Endothelial cell of umbilical vein (primary cell): ENCODE measurements around the gene NDUFB4.

Experiments used
- CTCF ChIP-seq, 2 donors: IDR thresholded peaks; 1 replicate in 1 of 2; 2 replicates in 1 of 2; pipeline ENCODE4 v1.5.1; 2011; ENCODE audit warnings: low read length in 2 of 2, mild to moderate bottlenecking in 2 of 2, moderate library complexity in 2 of 2, control low read depth in 1 of 2, inconsistent platforms in 1 of 2, low read depth in 1 of 2; ENCODE audit not compliant: insufficient read depth in 1 of 2; ENCODE audit errors: extremely low read depth in 1 of 2
- EZH2 ChIP-seq: IDR thresholded peaks from 2 replicates; pipeline ENCODE4 v1.6.1; 2012; ENCODE audit warnings: borderline replicate concordance, low read depth, mild to moderate bottlenecking, moderate library complexity, low read length, inconsistent platforms; ENCODE audit not compliant: severe bottlenecking
- FOS ChIP-seq: IDR thresholded peaks from 2 replicates; pipeline ENCODE4 v1.6.1; 2011; ENCODE audit warnings: mild to moderate bottlenecking, low read length, moderate library complexity, borderline replicate concordance; ENCODE audit not compliant: insufficient read depth
- POLR2A ChIP-seq: IDR thresholded peaks from 2 replicates; pipeline ENCODE4 v1.6.1; 2012; ENCODE audit warnings: low read depth, mild to moderate bottlenecking, control low read depth, low read length

GRCh38 chr3:120558771-120559241 lies 37.3 kb upstream of the NDUFB4 start:
- TF ChIP-seq FOS (no peak), CTCF (IDR thresholded peaks at IDR 0.05; ENCODE audit: extremely low read depth in 1 of 2, insufficient read depth in 1 of 2, low read depth in 1 of 2, low read length in 2 of 2) (peak; percentile 94), EZH2 (no peak), POLR2A (no peak)
